GM10266 (cell line): ENCODE data around the gene SEMA7A.

ENCODE experiments used
- DNase-seq: peaks from one replicate; pipeline ENCODE4 v3.0.0; 2012; ENCODE audit errors: extremely low spot score
- TF ChIP-seq, protein P1 (sequence below): IDR thresholded peaks from 2 replicates; pipeline ENCODE4 v1.5.1; 2012; ENCODE audit warnings: mild to moderate bottlenecking, low read depth; ENCODE audit not compliant: control insufficient read depth, insufficient read depth; ENCODE audit errors: missing control alignments

SEMA7A gene

DNA sequence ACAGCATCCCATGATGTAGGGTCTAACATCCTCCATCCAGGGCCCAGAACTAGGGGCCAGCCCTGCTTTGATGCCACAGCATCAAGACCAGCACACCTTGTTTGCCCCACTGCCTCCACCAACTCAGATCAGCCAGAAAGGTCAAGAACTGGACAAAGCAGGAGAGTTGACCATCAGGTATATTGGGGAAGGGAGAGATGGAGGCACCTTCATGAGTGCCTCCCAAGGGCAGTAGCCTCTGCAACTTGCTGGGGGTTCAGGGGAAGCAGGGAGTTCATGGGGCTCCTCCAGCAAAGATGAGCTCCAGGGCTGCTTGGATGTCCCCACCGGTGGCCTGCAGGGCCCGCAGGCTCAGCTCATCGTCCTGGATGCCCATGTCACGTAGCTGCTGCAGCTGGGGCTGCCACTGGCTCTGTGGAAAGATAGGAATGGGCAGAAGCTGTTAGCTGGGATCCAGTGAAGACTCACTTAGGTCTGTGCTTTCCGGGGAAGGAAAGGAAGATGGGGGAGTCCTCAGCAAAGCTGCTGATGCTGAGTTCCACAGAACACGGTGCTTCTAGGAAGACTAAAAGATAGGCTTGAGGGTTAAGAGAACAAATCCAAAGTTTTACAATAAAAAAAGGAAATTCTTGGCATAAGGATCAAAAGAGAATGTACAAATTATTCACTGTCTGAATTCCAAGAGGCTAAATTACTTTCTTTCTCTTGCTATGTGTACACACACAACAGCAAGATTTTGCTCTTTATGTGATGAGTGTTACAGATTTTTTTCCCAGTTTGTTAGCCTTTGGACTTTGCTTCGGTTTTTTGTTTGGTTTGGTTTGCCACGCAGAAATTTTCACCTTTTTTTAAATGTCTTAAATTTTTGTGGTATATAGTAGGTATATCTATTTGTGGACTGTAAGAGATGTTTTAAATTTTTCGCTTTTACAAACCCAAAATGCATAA is 12.3 kb upstream of the SEMA7A start:
- no peak for DNase-seq
- TF ChIP-seq, protein P1, sequence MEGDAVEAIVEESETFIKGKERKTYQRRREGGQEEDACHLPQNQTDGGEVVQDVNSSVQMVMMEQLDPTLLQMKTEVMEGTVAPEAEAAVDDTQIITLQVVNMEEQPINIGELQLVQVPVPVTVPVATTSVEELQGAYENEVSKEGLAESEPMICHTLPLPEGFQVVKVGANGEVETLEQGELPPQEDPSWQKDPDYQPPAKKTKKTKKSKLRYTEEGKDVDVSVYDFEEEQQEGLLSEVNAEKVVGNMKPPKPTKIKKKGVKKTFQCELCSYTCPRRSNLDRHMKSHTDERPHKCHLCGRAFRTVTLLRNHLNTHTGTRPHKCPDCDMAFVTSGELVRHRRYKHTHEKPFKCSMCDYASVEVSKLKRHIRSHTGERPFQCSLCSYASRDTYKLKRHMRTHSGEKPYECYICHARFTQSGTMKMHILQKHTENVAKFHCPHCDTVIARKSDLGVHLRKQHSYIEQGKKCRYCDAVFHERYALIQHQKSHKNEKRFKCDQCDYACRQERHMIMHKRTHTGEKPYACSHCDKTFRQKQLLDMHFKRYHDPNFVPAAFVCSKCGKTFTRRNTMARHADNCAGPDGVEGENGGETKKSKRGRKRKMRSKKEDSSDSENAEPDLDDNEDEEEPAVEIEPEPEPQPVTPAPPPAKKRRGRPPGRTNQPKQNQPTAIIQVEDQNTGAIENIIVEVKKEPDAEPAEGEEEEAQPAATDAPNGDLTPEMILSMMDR: no peak

DNA sequence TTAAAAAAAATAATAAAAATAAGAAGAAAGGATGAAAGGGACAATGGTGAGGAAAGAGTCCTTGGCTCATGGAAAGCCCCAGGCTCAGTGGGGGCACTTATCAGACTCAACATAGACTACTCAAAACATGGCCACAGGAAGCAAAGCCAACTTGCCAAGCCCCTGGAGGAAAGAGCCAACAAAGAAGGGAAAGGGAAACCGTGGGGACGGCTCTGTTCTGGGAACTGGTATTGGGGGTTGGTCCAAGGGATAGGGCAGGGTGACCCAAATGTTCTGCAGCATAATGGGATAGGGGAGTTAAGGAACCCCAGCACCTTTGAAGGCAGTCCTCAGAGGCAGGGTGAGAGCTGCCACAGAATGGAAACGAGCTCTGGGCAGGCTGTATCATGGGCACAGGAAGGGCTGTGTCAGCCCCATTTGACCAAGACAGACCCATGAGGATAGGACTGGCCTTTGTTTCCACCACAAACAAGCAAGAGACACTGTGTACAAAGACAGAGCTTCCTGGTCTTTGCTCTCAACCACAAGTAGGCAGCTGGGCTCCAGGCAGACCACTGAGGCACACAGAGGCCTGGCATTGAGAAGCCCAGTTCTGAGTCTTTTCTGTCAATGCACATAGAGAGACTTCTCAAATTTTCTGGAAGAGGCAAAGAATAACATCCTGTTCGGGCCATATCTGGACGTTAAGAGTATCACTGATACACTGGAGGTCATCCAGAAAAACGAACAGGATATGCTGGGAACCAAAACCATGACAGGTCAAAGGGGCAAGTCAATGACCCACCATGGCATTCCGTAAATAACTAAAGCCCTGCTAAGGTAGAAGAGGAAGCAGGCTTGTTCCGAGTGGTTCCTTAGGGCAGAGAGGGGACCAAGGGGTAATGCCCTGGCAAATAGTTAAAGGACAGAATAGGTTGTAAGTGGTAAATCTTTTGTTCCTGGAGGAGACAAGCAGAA is 10.6 kb upstream of the SEMA7A start:
- TF ChIP-seq, protein P1: no peak
- no peak for DNase-seq

DNA sequence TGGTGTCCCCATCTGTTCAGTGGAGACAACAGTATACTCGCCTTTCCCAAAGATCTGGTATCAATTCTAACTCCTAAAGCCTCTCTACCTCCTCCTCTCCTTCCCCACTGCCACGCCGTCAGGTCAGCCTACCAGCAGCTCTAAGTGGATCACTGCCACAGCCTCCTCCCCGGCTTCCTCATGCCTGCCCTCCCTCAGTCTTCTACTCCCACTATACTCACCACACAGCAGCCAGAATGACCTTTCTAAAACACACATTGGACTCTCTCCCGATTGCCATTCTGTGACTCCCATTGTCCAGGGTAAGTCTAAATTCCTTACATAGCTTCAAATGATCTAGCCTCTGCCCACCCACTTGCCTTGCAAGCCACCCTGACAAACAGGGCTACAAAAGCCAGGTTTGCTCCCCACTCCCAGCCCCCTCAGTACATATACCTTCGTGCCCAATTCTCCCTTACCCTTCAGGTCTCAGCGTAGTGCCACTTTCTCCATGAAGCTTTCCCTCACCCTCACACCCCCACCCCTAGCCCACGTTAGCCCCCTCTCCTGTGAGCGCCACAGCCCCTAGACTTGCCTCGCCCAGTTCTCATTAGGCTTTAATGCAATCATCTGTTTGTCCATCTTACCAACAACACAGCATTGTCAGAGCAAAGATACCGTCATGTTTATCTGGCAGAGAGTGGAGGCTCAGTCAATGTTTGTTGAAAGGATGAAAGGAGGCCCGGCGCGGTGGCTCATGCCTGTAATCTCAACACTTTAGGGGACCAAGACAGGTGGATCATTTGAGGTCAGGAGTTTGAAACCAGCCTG is 9.5 kb upstream of the SEMA7A start:
- TF ChIP-seq, protein P1: no peak
- DNase-seq: no peak

DNA sequence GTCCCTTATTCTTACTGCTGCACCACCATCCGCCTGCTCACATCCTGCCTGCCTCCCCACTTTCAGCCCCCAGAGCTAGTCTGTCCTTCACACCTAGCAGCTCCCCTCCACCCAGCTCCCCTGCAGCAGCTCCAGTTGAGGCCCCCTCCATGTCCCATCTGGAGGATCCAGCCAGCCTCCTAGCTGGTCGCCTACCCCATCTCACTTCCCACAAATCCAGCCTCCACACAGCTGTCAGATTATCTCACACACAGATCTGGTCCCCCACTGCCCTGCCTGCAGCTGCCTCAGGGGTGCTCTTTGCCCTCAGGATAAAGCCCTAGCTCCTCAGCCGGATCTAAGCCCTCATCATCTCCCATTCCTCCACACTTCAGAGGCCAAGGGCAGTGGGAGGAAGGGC is 8.8 kb upstream of the SEMA7A start:
- TF ChIP-seq, protein P1: no peak
- DNase-seq: no peak

DNA sequence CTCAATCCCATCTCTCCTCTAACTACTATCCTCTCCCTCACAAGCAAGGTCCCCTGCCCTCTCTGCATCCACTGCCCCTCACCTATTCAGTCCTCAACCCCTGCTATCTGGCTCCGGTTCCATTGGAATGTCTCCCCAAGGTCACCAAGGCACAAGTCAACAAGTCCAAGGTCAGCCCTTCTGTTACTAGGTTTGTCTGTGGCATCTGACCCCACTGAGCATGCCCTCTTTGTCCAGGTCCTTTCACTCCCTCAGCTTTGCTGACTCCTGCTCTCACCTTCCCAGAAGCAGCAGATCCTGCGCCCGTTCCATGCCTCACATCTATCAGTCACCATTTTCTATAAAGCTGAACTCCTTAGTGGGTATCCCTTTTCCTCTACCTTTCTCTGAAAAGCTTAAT is 8.3 kb upstream of the SEMA7A start:
- TF ChIP-seq, protein P1: no peak

DNA sequence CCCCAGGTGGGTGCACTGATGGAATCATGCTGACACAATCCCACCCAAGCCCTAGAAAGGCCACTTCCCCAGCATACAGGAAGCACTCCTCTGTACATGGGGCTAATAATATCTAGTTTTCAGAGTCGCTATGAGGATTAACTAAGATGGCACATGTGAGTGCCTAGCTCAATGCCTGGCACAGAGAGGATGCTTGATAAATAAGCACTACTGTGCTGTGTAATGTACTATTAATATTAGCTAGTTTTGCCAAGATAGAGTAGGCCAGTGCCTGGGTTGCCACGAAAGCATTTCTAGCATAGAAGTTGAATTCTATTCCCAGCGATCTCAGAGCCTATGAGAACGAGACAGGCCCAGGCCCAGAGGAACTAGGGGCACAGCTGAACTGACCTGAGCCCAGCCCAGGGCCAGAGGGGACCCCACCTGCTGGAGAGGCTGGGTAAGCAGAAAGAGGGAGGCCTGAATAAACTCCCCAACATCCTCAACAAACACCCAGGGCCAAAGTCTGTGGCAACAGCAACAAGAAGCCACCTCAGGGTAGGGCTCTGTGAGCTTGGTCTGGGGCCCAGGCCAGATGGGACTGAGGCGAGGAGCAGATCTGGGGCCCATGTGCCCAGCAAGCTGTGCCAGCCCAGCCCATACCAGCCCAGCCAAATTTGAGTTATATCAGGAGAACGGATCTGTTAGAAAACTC is 7.6 kb upstream of the SEMA7A start:
- DNase-seq: no peak

More for the DNA sequence above, 8.3 kb upstream of the SEMA7A start:
- DNase-seq: no peak

More for the DNA sequence above, 7.6 kb upstream of the SEMA7A start:
- TF ChIP-seq, protein P1: no peak
